T-helper 22 cell (primary cell): ENCODE results near the gene MYL1.

ENCODE experiments used
- DNase-seq: peaks from one replicate; pipeline ENCODE4 v3.0.0-alpha.2; 2020; ENCODE audit warnings: low read depth

The MYL1 gene

GRCh38 chr2:210315015-210315788 is at the start of gene MYL1:
Gene MYL1, minus strand, starts transcription at chr2:210315174. Its CDS starts 132 bp downstream, at chr2:210315042.
- no peak for DNase-seq

GRCh38 chr2:210363876-210364275 is 48.9 kb upstream of the MYL1 start:
- DNase-seq = no peak

DNA sequence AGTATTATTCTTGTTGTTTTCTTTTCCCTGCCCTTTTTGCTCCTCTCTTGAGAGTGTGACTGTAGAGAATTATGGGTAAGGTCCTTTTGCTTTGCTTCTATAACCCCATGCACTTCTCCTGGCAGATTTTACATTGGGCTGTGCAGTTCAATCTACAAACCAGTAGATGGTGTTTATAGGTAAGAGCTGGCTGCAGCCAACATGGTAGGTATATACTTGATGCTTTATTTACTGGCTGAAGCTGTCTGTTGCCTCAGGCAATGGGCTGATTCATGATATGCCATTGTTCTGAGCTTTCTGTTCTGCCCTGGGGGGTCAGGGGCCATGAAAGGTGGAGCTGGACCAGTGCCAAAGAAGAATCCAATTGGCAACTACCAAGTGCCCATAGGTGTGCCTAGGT is 48.3 kb upstream of the MYL1 start:
- no peak for DNase-seq

DNA sequence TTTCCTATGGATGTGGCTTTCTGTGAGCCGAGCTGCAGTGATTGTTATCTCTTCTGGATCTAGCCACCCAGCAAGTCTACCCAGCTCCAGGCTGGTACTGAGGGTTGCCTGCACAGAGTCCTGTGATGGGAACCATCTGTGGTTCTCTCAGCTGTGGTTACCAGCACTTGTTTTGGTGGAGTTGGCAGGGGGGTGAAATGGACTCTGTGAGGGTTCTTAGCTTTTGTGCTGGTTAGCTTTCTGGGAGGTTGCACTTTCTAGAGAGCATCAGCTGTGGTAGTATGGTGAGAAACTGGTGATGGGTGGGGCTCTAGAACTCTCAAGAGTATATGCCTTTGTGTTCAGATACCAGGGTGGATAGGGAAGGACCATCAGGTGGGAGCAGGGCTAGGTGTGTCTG is 45.4 kb upstream of the MYL1 start:
- DNase-seq = no peak

DNA sequence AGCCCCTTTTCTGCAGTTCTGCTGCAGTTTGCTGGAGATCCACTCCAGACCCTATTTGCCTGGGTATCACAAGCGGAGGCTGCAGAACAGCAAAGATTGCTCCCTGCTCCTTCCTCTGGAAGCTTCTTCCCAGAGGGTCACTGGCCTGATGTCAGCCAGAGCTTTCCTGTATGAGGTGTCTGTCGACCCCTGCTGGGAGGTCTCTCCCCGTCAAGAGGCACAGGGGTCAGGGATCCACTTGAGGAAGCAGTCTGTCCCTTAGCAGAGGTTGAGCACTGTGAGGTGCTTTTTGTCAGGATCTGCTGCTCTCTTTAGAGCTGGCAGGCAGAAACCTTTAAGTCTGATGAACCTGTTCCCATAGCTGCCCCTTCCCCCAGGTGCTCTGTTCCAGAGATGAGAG is 42.0 kb upstream of the MYL1 start:
- DNase-seq = no peak

DNA sequence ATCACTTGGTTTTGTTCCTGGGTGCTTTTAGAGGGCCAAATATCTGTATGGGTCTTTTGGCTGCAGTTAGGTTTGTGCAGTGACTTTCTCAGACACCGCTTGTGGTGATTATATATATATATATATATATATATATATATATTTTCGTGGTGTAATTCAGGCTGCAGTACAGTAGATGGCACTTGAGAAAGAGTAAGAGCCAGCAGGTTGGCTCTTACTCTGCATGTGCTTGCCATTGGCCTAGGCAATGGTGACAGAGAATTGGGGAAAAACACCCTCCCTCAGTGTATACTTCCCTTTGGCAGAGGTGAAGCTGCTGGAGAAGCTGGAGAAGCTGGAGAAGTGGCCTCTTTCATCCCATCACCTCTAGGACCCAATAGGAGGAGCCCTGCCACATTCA is 22.2 kb upstream of the MYL1 start:
- DNase-seq = no peak

GRCh38 chr2:210324906-210325305 is 9.9 kb upstream of the MYL1 start:
- no peak for DNase-seq

DNA sequence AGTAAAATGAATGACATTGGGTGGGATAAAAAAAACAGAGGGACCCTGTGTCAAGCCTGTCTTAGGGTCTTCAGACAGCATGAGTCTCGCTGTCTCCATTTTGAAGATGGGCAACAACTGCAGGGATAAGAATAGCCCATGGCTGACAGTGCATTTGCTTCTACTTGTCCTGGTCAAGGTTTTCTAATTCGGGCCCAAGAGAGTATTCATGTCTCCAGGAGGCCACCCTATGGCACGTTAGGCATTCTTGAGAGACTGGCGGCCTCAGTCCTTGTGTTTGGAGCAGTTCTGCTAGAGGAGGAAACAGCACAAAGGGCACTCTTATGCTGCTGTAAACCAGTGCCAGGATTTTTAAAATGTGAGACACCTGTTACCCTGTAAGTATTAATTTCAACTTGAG is 9.5 kb upstream of the MYL1 start:
- no peak for DNase-seq

DNA sequence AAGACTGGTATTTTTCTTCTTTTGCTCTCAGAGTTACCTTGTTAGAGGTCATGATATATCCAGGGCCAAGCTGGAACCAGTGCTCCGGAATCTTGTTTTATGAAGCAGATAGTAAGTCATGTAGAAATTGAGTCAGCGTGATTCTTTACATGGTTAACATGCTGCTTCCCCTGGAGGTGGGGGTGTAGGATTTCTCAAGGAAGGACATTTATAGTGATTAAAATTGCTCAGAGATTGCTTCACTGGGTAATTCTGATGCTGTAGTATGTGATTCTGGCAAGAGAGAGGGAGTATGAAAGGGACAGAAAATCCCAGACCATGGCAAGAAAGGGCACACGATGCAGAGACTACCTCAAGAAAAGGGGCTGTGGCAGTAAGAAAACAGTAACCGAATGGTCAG is 8.0 kb upstream of the MYL1 start:
- DNase-seq = no peak

- no peak for DNase-seq
These were observed 3.9 kb upstream of the MYL1 start for GRCh38 chr2:210318891-210319290.

- no peak for DNase-seq
These were observed 3.5 kb upstream of the MYL1 start for GRCh38 chr2:210318486-210318885.

DNA sequence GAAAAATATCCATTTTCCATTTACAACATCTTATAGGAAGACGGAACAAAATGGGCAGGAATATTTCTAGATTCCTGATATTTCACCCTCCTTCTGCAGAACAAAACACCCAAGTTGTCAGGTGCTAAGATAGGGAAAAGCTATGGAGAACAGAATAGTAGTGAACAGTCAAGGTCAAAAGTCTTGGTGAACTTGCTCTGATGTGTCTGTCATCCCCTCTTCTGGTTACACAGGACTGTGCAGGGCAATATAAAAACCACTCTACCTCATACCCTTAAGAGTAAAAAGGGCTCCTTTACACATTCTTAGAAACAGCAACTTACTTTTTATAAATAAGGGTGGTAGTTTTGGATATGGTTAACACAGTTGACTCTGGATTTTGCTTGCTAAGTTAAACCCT is 4.4 kb downstream of the MYL1 start:
- DNase-seq = no peak

DNA sequence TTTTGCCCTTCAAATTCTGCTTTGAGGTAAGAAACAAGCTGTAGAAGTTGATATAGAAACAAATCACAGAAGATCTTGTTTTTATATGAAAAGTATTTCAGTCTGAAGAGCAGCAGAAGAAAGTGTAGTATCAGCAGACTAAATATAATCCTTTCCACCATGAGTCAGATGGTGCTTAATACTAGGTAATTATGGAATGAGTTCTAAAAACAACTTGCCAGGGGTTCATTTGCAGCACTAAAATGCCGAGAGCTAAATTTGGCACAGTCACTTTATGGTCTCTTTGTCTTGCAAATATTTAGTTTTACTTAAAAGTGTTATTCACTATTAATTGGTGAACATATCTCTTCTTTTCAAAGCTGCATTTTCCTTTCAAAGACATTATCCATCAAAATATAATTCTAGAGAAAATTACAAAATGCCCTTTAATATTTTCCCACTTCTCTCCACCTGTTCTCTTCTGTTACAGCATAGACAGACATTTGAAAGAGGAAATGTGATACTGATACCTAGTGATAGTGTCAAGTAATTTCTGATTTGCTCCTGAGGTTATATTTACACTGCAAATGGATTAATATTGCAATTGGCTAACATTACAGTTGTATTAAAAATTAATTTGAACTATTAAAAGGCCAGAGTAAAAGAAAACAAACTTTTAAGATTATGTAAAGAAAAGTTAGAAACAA is 5.3 kb downstream of the MYL1 start:
- DNase-seq = no peak

DNA sequence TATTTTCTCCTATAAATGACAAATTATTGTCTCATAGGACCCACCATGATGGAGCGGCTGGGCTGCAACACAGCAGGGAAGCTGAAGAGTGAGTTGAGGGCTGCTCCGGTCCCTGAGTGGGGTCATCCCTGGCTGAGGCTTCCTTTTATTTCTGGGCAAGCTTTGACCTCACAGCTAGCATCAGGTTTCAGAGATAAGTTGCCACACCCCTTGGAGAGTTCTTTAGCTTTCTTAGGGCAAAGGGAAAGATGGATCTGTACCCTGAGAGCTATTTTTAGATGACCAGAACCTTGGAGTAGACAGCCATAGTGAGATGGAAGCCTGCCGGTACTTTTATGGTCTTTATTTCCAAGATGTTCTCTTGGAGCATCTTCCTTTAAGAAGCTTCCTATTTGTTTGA is 11.5 kb downstream of the MYL1 start:
- DNase-seq = no peak

DNA sequence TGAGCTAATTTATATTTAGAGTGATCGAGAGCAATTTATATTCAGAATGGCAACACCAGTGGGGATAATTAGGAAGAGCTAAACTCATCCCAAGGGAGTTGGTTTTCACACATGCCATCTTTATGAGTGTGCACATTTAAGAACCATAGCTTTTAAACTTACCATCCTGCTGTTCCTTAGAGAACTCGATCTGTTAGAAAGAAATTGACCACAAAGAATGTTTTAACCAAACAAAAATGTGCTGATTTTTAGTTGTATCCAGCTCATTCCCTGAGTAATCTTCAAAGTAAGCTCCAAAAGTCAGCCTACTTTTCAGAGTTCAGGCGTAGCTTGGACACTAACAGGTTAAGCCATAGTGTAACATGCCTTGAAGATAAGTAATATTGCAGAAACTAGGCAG is 12.6 kb downstream of the MYL1 start:
- no peak for DNase-seq

DNA sequence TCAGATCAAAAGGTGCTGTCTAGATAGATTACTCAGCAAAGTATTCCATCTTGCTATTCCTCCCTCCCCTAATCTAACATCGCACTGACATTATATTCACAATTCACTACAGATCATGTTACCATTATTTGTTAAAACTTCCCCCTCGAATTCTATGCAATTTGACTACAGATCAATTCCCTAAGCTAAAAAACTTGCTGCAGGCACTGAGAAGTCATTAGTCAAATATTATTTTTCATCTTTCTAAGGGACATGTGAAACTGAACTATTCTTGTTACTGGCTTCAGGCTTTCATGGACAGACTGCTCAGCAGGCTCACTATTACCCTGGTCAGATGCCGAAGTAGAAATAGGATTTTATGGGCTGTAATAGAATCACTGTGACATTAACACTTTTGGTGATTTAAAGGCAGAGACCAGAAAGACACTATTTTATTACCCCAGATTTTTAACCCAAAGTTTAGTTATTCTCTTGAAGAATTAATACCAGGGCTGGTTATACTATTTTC is 15.1 kb downstream of the MYL1 start:
- no peak for DNase-seq

- no peak for DNase-seq
These were observed 26.6 kb downstream of the MYL1 start for GRCh38 chr2:210288408-210288807.

DNA sequence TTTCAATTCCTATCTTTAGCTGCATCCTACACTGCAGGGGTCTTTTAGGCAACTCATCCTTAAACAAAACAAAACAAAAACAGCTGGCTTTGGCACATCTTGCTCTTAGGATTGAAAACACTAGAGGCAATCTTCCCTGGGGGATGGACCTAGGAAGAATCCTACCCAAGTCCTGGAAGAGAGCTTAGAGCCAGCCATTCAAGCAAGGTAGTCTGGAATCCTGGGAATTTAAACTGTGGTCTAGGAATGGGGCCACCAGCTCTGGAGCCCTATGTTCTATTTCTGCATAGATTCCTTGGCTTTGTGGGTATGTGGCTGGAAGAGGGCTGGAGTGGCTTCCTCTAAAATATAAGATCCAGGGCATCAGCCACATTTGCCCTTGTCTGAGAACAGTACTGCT is 27.7 kb downstream of the MYL1 start:
- DNase-seq = no peak

- DNase-seq = no peak
These were observed 28.8 kb downstream of the MYL1 start for GRCh38 chr2:210286123-210286680.

DNA sequence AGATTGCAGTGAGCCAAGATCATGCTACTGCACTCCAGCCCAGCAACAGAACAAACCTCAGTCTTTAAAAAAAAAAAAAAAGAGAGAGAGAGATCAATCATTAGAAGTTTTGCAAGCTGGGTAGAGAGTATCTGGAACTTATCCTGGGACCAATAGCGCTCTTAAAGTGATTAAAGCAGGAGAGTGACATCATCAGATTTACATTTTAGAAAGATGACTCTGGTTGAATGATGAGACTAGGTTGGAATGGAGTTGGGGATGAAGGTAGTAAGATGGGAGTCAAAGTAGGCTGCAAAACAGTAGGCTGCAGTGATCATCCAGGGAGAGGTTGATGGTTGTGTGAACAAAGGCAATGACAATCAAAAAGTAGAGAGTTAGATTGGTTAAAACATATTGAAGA is 37.8 kb downstream of the MYL1 start:
- no peak for DNase-seq

- no peak for DNase-seq
These were observed 43.7 kb downstream of the MYL1 start for GRCh38 chr2:210271300-210271699.

DNA sequence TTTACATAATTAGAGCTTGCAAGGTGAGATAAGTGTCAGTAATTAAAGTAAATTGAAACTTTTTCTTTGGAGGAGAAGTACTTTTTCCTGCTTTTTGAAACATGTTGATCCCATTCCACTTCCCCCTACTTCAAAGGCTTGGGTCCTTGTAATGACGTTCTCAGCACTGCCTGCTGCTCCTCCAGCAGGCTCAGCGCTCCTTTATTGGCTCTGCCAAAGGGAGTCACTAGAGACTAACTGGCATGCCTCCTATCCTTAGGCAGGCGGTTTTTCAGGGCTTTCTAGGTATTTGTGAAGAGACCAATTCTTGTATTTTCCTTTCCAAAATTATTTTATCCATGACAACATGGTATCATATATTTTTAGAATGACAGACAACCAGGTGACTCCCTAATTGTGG is 45.8 kb downstream of the MYL1 start:
- DNase-seq = no peak

- no peak for DNase-seq
These were observed 46.7 kb downstream of the MYL1 start for GRCh38 chr2:210268281-210268680.
